H9 (cell line): Measurements from ENCODE around the gene MAN1B1. TPM values are rescaled to one million over a fixed set of nuclear protein-coding genes. Genes with fewer than 3 reads are reported as not detected.

Experiments
- DNase-seq: peaks from one replicate; pipeline ENCODE4 v3.0.0-alpha.2; 2017
- H2AFZ ChIP-seq: one replicate; pipeline ENCODE4 v1.6.1; 2013; ENCODE audit warnings: mild to moderate bottlenecking, low read length, control low read depth, moderate library complexity
- H2AK5ac ChIP-seq: 2 replicates; pipeline ENCODE4 v1.6.1; 2013; ENCODE audit warnings: low read length, control low read depth, mixed read lengths; ENCODE audit not compliant: insufficient read length
- H2BK120ac ChIP-seq: one replicate; pipeline ENCODE4 v1.6.1; 2013; ENCODE audit warnings: low read depth, mild to moderate bottlenecking, low read length, control low read depth, inconsistent platforms; ENCODE audit not compliant: poor library complexity, severe bottlenecking
- H2BK12ac ChIP-seq: 2 replicates; pipeline ENCODE4 v1.6.1; 2013; ENCODE audit warnings: low read length, control low read depth, mixed read lengths, low read depth; ENCODE audit not compliant: insufficient read length
- H2BK15ac ChIP-seq: 2 replicates; pipeline ENCODE4 v1.6.1; 2013; ENCODE audit warnings: low read depth, low read length, control low read depth
- H2BK20ac ChIP-seq: one replicate; pipeline ENCODE4 v1.6.1; 2013; ENCODE audit warnings: low read depth, mild to moderate bottlenecking, low read length, control low read depth, inconsistent platforms; ENCODE audit not compliant: poor library complexity, severe bottlenecking
- H2BK5ac ChIP-seq: 2 replicates; pipeline ENCODE4 v1.6.1; 2013; ENCODE audit warnings: low read length, control low read depth, mixed read lengths; ENCODE audit not compliant: insufficient read length
- H3K14ac ChIP-seq: 2 replicates; pipeline ENCODE4 v1.6.1; 2013; ENCODE audit warnings: low read length, control low read depth; ENCODE audit not compliant: insufficient read depth
- H3K18ac ChIP-seq: 2 replicates; pipeline ENCODE4 v1.6.1; 2013; ENCODE audit warnings: low read depth, mild to moderate bottlenecking, mixed read lengths, low read length, control low read depth; ENCODE audit not compliant: insufficient read length
- H3K23ac ChIP-seq: 2 replicates; pipeline ENCODE4 v1.6.1; 2013; ENCODE audit warnings: low read length, control low read depth, mixed read lengths, low read depth; ENCODE audit not compliant: insufficient read length
- H3K23me2 ChIP-seq: 2 replicates; pipeline ENCODE4 v1.6.1; 2013; ENCODE audit warnings: low read depth, mild to moderate bottlenecking, mixed read lengths, low read length, control low read depth; ENCODE audit not compliant: insufficient read length, poor library complexity, severe bottlenecking
- H3K27ac ChIP-seq: 2 replicates; pipeline ENCODE4 v1.5.1; 2013; ENCODE audit warnings: low read length, control low read depth, mixed read lengths, low read depth; ENCODE audit not compliant: insufficient read length
- H3K27me3 ChIP-seq: 2 replicates; pipeline ENCODE4 v1.6.1; 2013; ENCODE audit warnings: low read length, control low read depth, inconsistent platforms; ENCODE audit not compliant: insufficient read depth
- H3K4ac ChIP-seq: 2 replicates; pipeline ENCODE4 v1.6.1; 2013; ENCODE audit warnings: low read depth, mild to moderate bottlenecking, control low read depth, inconsistent platforms, low read length, moderate library complexity
- H3K4me1 ChIP-seq: 2 replicates; pipeline ENCODE4 v1.6.1; 2013; ENCODE audit warnings: low read length, control low read depth, inconsistent platforms; ENCODE audit not compliant: insufficient read depth
- H3K4me2 ChIP-seq: 2 replicates; pipeline ENCODE4 v1.6.1; 2013; ENCODE audit warnings: low read length, control low read depth, mixed read lengths; ENCODE audit not compliant: insufficient read length, insufficient read depth
- H3K56ac ChIP-seq: 2 replicates; pipeline ENCODE4 v1.6.1; 2013; ENCODE audit warnings: low read depth, mild to moderate bottlenecking, mixed read lengths, low read length, control low read depth; ENCODE audit not compliant: insufficient read length
- H3K79me1 ChIP-seq: 2 replicates; pipeline ENCODE4 v1.6.1; 2013; ENCODE audit warnings: low read depth, mild to moderate bottlenecking, moderate library complexity, low read length, control low read depth, inconsistent platforms; ENCODE audit not compliant: insufficient read depth, poor library complexity, severe bottlenecking
- H3K79me2 ChIP-seq: 2 replicates; pipeline ENCODE4 v1.6.1; 2013; ENCODE audit warnings: low read length, control low read depth, inconsistent platforms; ENCODE audit not compliant: insufficient read depth
- H3K9ac ChIP-seq: 2 replicates; pipeline ENCODE4 v1.6.1; 2013; ENCODE audit warnings: low read length, control low read depth, mixed read lengths; ENCODE audit not compliant: insufficient read length; ENCODE audit errors: extremely low read depth
- H3K9me3 ChIP-seq: one replicate; pipeline ENCODE4 v1.6.1; 2013; ENCODE audit warnings: low read depth, low read length, inconsistent platforms; ENCODE audit not compliant: control insufficient read depth
- H3T11ph ChIP-seq: one replicate; pipeline ENCODE4 v1.6.1; 2013; ENCODE audit warnings: mild to moderate bottlenecking, low read length, control low read depth, inconsistent platforms
- H4K20me1 ChIP-seq: one replicate; pipeline ENCODE4 v1.6.1; 2013; ENCODE audit not compliant: control insufficient read depth, insufficient read length, insufficient read depth
- H4K5ac ChIP-seq: 2 replicates; pipeline ENCODE4 v1.6.1; 2013; ENCODE audit warnings: low read depth, mild to moderate bottlenecking, mixed read lengths, low read length, control low read depth; ENCODE audit not compliant: insufficient read length
- H4K8ac ChIP-seq: replicated peaks from 2 replicates; pipeline ENCODE4 v1.6.1; 2013; ENCODE audit warnings: low read length, control low read depth, mixed read lengths, low read depth; ENCODE audit not compliant: insufficient read length
- H4K91ac ChIP-seq: 2 replicates; pipeline ENCODE4 v1.6.1; 2013; ENCODE audit warnings: low read depth, mild to moderate bottlenecking, moderate library complexity, mixed read lengths, low read length, control low read depth; ENCODE audit not compliant: insufficient read length
- H3K27ac Mint-ChIP-seq, 3 experiments: 2 replicates in 2 of 3; 3 replicates in 1 of 3; pipeline ENCODE4 v1.8.0; 2020 to 2021; ENCODE audit warnings: mixed read lengths in 3 of 3, mild to moderate bottlenecking in 1 of 3, moderate library complexity in 1 of 3
- H3K27me3 Mint-ChIP-seq: 2 replicates; pipeline ENCODE4 v1.8.0; 2021; ENCODE audit warnings: low read depth, mild to moderate bottlenecking, moderate library complexity, mixed read lengths
- H3K36me3 Mint-ChIP-seq, 3 experiments: 2 replicates in 2 of 3; 3 replicates in 1 of 3; pipeline ENCODE4 v1.8.0; 2020 to 2021; ENCODE audit warnings: low read depth in 3 of 3, mixed read lengths in 3 of 3; ENCODE audit not compliant: insufficient read depth in 1 of 3
- H3K4me1 Mint-ChIP-seq, 2 experiments: 2 replicates each; pipeline ENCODE4 v1.8.0; 2020; ENCODE audit warnings: mixed read lengths in 2 of 2
- H3K4me3 Mint-ChIP-seq, 2 experiments: 2 replicates in 1 of 2; 3 replicates in 1 of 2; pipeline ENCODE4 v1.8.0; 2020 to 2021; ENCODE audit warnings: mild to moderate bottlenecking in 2 of 2, mixed read lengths in 2 of 2, moderate library complexity in 1 of 2
- H3K9me3 Mint-ChIP-seq, 2 experiments: 2 replicates in 1 of 2; 3 replicates in 1 of 2; pipeline ENCODE4 v1.8.0; 2020; ENCODE audit warnings: mild to moderate bottlenecking in 2 of 2, mixed read lengths in 2 of 2, moderate library complexity in 1 of 2
- WGBS: extraction: QIAGEN DNeasy Blood & Tissue Kit; methylation state at CpG from one replicate; pipeline ENCODE4 v1.1.7; 2013; ENCODE audit warnings: missing lambda C conversion rate, low lambda C conversion rate, mixed read lengths; ENCODE audit not compliant: insufficient read length; ENCODE audit errors: extremely low coverage; 5-methylcytosine and 5-hydroxymethylcytosine counted together
- total RNA-seq: library from RNA; stranded (reverse); gene quantifications from 2 replicates; pipeline ENCODE4 v1.2.1, GENCODE V29; 2021
- TF ChIP-seq, protein P1 (sequence below): fragments of 200-600 bp; sonication (generic); conservative IDR thresholded peaks from 3 replicates; pipeline ENCODE4 v1.8.0; 2021; ENCODE audit warnings: antibody characterized with exemption, mild to moderate bottlenecking

Gene MAN1B1
- total RNA-seq, 1 experiment from 2014 or later = 34.9 TPM

DNA sequence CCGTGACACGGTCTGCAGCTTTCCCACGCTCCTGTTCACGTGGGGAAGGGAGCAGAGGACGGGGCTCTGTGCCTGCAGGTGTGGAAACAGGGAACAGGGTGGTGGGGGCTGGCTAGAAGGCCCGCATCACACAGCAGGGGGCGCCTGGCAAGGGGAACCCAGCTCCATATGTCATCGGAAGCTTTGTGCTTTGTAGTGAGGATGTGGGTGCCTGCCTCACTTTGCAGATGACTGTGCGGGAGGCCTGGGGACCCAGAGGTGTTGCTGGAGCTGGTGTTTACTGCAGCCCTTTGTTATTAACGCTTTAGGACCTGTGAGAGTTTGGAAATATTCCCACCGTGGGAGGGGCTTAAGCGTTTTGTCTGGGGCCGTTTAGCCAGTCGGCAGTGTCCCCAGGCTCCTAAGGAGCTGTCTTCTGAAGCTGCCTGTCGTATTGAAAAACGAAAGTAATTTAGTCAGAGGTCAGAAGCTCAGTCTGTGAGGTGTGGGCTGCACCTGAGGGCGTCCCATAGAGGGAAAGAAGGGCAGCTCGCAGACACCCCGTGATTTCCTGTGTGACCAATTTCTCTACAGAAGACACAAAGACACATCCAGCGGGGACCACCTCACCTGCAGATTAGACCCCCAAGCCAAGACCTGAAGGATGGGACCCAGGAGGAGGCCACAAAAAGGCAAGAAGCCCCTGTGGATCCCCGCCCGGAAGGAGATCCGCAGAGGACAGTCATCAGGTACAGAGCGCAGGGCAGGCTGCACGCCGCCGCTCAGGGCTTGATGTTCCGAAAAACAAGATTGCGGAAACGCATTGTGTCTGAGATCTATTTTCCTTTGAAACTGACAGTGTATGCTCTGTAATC, 9.1 kb downstream of the MAN1B1 start:
- Histone ChIP-seq H3K23me2 (no peaks in the 10 kb centered on the region), H3K56ac (no peak overlapping the region), H2BK15ac (no peak overlapping the region), H3K79me2 (no peaks in the 10 kb centered on the region), H3K27me3 (no peaks in the 10 kb centered on the region), H4K91ac (no peak overlapping the region), H2AK5ac (no peak overlapping the region), H3K4me2 (no peak overlapping the region), H4K8ac (no peak overlapping the region), H3K4me1 (no peaks in the 10 kb centered on the region), H2BK5ac (no peak overlapping the region), H3K18ac (no peak overlapping the region), H3K9ac (no peak overlapping the region), H2BK12ac (no peak overlapping the region), H4K5ac (no peak overlapping the region), H2AFZ (no peak overlapping the region), H3K4ac (no peak overlapping the region), H3K27ac (no peak overlapping the region), H3K23ac (no peak overlapping the region), H2BK120ac (no peak overlapping the region), H4K20me1 (no peaks in the 10 kb centered on the region), H3K79me1 (no peaks in the 10 kb centered on the region), H3T11ph (no peak overlapping the region), H3K14ac (no peak overlapping the region; the same call in 1 of the 2 replicates), H2BK20ac (no peak overlapping the region), H3K9me3 (no peaks in the 10 kb centered on the region)
- Mint-ChIP-seq H3K9me3 (no peaks in the 10 kb centered on the region), H3K27me3 (no peaks in the 10 kb centered on the region), H3K36me3 (peaks cover 14 to 41% (median 27%) of the 10 kb centered on the region in 3 experiments), H3K27ac (peak overlapping the region in 2 of 3 experiments; percentile 40 to 47; a peak in 2 of 7 replicates), H3K4me3 (no peak overlapping the region), H3K4me1 (no peaks in the 10 kb centered on the region)
- no peak for DNase-seq
- TF ChIP-seq, protein P1, sequence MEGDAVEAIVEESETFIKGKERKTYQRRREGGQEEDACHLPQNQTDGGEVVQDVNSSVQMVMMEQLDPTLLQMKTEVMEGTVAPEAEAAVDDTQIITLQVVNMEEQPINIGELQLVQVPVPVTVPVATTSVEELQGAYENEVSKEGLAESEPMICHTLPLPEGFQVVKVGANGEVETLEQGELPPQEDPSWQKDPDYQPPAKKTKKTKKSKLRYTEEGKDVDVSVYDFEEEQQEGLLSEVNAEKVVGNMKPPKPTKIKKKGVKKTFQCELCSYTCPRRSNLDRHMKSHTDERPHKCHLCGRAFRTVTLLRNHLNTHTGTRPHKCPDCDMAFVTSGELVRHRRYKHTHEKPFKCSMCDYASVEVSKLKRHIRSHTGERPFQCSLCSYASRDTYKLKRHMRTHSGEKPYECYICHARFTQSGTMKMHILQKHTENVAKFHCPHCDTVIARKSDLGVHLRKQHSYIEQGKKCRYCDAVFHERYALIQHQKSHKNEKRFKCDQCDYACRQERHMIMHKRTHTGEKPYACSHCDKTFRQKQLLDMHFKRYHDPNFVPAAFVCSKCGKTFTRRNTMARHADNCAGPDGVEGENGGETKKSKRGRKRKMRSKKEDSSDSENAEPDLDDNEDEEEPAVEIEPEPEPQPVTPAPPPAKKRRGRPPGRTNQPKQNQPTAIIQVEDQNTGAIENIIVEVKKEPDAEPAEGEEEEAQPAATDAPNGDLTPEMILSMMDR = no peak
- no CpG with 5 or more reads among the region's 30 CpGs for WGBS
